Endothelial cell of umbilical vein (primary cell): ENCODE results near the gene KRTAP3-2. TPM values are rescaled to one million over a fixed set of nuclear protein-coding genes. Genes with fewer than 3 reads are reported as not detected.

Experiments used
- BruUV-seq: library from RNA; stranded (reverse); fragments of 400-500 nt; replicated peaks from 2 replicates; lab custom pipeline; 2021; lab: Mats Ljungman, UMichigan
- CTCF ChIA-PET: fragments of 300-600, 350-600 bp; sonication (Branson Sonifier 250); formaldehyde crosslinking; loops from one replicate; lab custom pipeline; 2021; ENCODE audit warnings: antibody characterized with exemption, inconsistent platforms; lab: Charles Lee
- POLR2A ChIA-PET: fragments of 300-600, 350-600 bp; sonication (Branson Sonifier 250); formaldehyde crosslinking; loops from one replicate; lab custom pipeline; 2021; ENCODE audit warnings: antibody characterized with exemption, inconsistent platforms; lab: Charles Lee
- DNase-seq: peaks from one replicate; pipeline ENCODE4 v3.0.0-alpha.2; 2011; ENCODE audit warnings: low read depth, low spot score
- FAIRE-seq: peaks from 2 replicates; lab custom pipeline; 2011; peaks lifted over from hg19 to GRCh38; lab: Jason Lieb, UNC
- H2AFZ ChIP-seq: 2 replicates; pipeline ENCODE4 v1.6.0; 2012; ENCODE audit warnings: low read depth, low read length, control low read depth, inconsistent platforms
- H3K27ac ChIP-seq: 2 replicates; pipeline ENCODE4 v1.5.1; 2011; ENCODE audit warnings: low read depth, mild to moderate bottlenecking, control low read depth, low read length, moderate library complexity; ENCODE audit not compliant: insufficient read depth
- H3K27me3 ChIP-seq, 2 experiments: 2 replicates each; pipeline versions ENCODE4 v1.6.0 to v1.6.1; 2011; ENCODE audit warnings: low read length in 2 of 2, mixed read lengths in 1 of 2; ENCODE audit not compliant: control insufficient read depth in 2 of 2, insufficient read depth in 2 of 2
- H3K36me3 ChIP-seq, 2 experiments: 2 replicates in 1 of 2; 3 replicates in 1 of 2; pipeline ENCODE4 v1.5.1; 2011; ENCODE audit warnings: low read length in 2 of 2, mild to moderate bottlenecking in 1 of 2, moderate library complexity in 1 of 2; ENCODE audit not compliant: control insufficient read depth in 2 of 2, insufficient read depth in 2 of 2; ENCODE audit errors: extremely low read depth in 1 of 2
- H3K4me1 ChIP-seq: 3 replicates; pipeline ENCODE4 v1.5.1; 2011; ENCODE audit warnings: mild to moderate bottlenecking, low read length; ENCODE audit not compliant: control insufficient read depth, insufficient read depth; ENCODE audit errors: extremely low read depth
- H3K4me2 ChIP-seq: 2 replicates; pipeline ENCODE4 v1.6.1; 2011; ENCODE audit warnings: low read length, control low read depth, mixed read lengths; ENCODE audit not compliant: insufficient read depth
- H3K4me3 ChIP-seq, 3 experiments: fragments of 200-600 bp in 1 of 3; sonication (generic), shearing (Covaris generic) in 1 of 3; replicated peaks in 1 of 3; 2 replicates each; pipeline ENCODE4 v1.5.1; 2011 to 2016; ENCODE audit warnings: control low read depth in 3 of 3, low read length in 3 of 3, mild to moderate bottlenecking in 2 of 3, inconsistent platforms in 1 of 3, low read depth in 1 of 3, moderate library complexity in 1 of 3; ENCODE audit not compliant: insufficient read depth in 1 of 3
- H3K79me2 ChIP-seq: 2 replicates; pipeline ENCODE4 v1.6.0; 2012; ENCODE audit warnings: low read length, inconsistent platforms; ENCODE audit not compliant: control insufficient read depth, insufficient read depth
- H3K9ac ChIP-seq: replicated peaks from 2 replicates; pipeline ENCODE3; 2011; ENCODE audit warnings: low read length, control low read depth; ENCODE audit not compliant: insufficient read depth; ENCODE audit errors: extremely low read depth
- H3K9me1 ChIP-seq: replicated peaks from 3 replicates; pipeline ENCODE4 v1.6.0; 2011; ENCODE audit warnings: mild to moderate bottlenecking, low read length; ENCODE audit not compliant: control insufficient read depth, insufficient read depth; ENCODE audit errors: extremely low read depth
- H3K9me3 ChIP-seq: replicated peaks from 2 replicates; pipeline ENCODE4 v1.5.1; 2012; ENCODE audit warnings: low read length, inconsistent platforms; ENCODE audit not compliant: control insufficient read depth, insufficient read depth
- H4K20me1 ChIP-seq: replicated peaks from 2 replicates; pipeline ENCODE3; 2011; ENCODE audit warnings: mild to moderate bottlenecking, low read length; ENCODE audit not compliant: control insufficient read depth, insufficient read depth; ENCODE audit errors: extremely low read depth
- EZH2 ChIP-seq: IDR thresholded peaks from 2 replicates; pipeline ENCODE4 v1.6.1; 2012; ENCODE audit warnings: borderline replicate concordance, low read depth, mild to moderate bottlenecking, moderate library complexity, low read length, inconsistent platforms; ENCODE audit not compliant: severe bottlenecking
- FOS ChIP-seq: IDR thresholded peaks from 2 replicates; pipeline ENCODE4 v1.6.1; 2011; ENCODE audit warnings: mild to moderate bottlenecking, low read length, moderate library complexity, borderline replicate concordance; ENCODE audit not compliant: insufficient read depth
- GATA2 ChIP-seq: IDR thresholded peaks from 2 replicates; pipeline ENCODE4 v1.7.0; 2011; ENCODE audit warnings: low read depth, mild to moderate bottlenecking, moderate library complexity, mixed read lengths, low read length; ENCODE audit not compliant: insufficient read length, insufficient read depth
- JUN ChIP-seq: IDR thresholded peaks from 2 replicates; pipeline ENCODE4 v1.6.1; 2011; ENCODE audit warnings: borderline replicate concordance, low read depth; ENCODE audit not compliant: insufficient read length, insufficient read depth
- MYC ChIP-seq: IDR thresholded peaks from one replicate; pipeline ENCODE4 v1.6.1; 2011; ENCODE audit warnings: mild to moderate bottlenecking, low read depth, low read length
- POLR2A ChIP-seq: IDR thresholded peaks from 2 replicates; pipeline ENCODE4 v1.6.1; 2012; ENCODE audit warnings: low read depth, mild to moderate bottlenecking, control low read depth, low read length
- POLR2AphosphoS5 ChIP-seq: IDR thresholded peaks from 2 replicates; pipeline ENCODE4 v1.6.1; 2012; ENCODE audit warnings: low read depth, mild to moderate bottlenecking, control low read depth, low read length, moderate library complexity; ENCODE audit not compliant: insufficient read depth
- dilution Hi-C: fragments of 300-500 bp; cut with MboI; formaldehyde crosslinking; loops from one replicate; pipeline ENCODE4 v1.15.0; 2019; ENCODE audit warnings: low sequenced_read_pairs; ENCODE audit not compliant: extremely low pct_ligation_motif_present
- intact Hi-C: fragments of 100-400 bp; cut with micrococcal nuclease; formaldehyde crosslinking; loops from one replicate; pipeline ENCODE4 v1.10.0; 2022
- polyA plus RNA-seq, 4 experiments: library from polyadenylated mRNA; depleted of rRNA in 3 of 4; stranded (reverse) in 3 of 4; unstranded in 1 of 4; fragments of >200 nt; gene quantifications; 2 replicates each; pipeline versions ENCODE4 v1.2.1 to v1.2.3, GENCODE V29; 2011 to 2012; ENCODE audit warnings: missing spikeins in 1 of 4
- total RNA-seq: library from RNA; stranded (reverse); gene quantifications from 2 replicates; pipeline ENCODE4 v1.2.3, GENCODE V29; 2021
- TF ChIP-seq, protein P1 (sequence below), 2 donors: IDR thresholded peaks; 1 replicate in 1 of 2; 2 replicates in 1 of 2; pipeline ENCODE4 v1.5.1; 2011; ENCODE audit warnings: low read length in 2 of 2, mild to moderate bottlenecking in 2 of 2, moderate library complexity in 2 of 2, control low read depth in 1 of 2, inconsistent platforms in 1 of 2, low read depth in 1 of 2; ENCODE audit not compliant: insufficient read depth in 1 of 2; ENCODE audit errors: extremely low read depth in 1 of 2
- TF ChIP-seq, protein P2 (sequence below): IDR thresholded peaks from 2 replicates; pipeline ENCODE4 v1.6.1; 2011; ENCODE audit not compliant: insufficient read depth, insufficient read length

The KRTAP3-2 gene
- total and polyA plus RNA-seq, 2 donors (not counting 3 experiments of a cell fraction or from before 2014, with no cell fraction given) = not detected

DNA sequence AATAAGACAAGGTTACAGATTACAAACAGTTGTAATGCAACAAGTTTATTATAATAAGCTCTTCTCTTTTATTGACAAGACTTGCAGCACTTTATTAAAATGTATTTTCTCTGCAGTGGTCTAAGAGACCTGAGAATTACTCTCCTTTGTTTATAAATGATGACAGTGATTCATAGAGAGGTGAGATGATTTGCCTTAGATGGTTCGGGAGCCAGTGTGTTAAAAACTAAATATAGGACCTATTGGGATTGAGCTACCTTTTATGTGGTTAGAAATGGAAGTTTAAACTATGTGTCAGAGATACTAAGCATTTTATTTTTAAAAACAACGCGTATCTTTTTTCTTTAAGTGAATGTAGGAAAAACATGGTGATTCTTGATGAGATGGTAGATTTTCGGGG is 2.9 kb downstream of the KRTAP3-2 start:
- Histone ChIP-seq H3K4me2 (no peak overlapping the region), H3K79me2 (no peaks in the 10 kb centered on the region), H2AFZ (no peak overlapping the region), H3K36me3 (no peaks in the 10 kb centered on the region), H3K4me1 (no peaks in the 10 kb centered on the region), H3K9me1 (no peaks in the 10 kb centered on the region), H3K4me3 (no peak overlapping the region), H3K9ac (no peak overlapping the region), H3K9me3 (no peaks in the 10 kb centered on the region), H4K20me1 (no peaks in the 10 kb centered on the region), H3K27ac (no peak overlapping the region), H3K27me3 (peaks cover 2 to 3% of the 10 kb centered on the region in 2 experiments)
- intact Hi-C loops (no loop called here), dilution Hi-C loops (no loop called here)
- BruUV-seq = no TSS peak
- CTCF ChIA-PET = no interaction called here
- DNase-seq = no peak
- no peak for FAIRE-seq
- POLR2A ChIA-PET = no interaction called here
- TF ChIP-seq POLR2AphosphoS5 (no peak), EZH2 (no peak)
- TF ChIP-seq, protein P1, sequence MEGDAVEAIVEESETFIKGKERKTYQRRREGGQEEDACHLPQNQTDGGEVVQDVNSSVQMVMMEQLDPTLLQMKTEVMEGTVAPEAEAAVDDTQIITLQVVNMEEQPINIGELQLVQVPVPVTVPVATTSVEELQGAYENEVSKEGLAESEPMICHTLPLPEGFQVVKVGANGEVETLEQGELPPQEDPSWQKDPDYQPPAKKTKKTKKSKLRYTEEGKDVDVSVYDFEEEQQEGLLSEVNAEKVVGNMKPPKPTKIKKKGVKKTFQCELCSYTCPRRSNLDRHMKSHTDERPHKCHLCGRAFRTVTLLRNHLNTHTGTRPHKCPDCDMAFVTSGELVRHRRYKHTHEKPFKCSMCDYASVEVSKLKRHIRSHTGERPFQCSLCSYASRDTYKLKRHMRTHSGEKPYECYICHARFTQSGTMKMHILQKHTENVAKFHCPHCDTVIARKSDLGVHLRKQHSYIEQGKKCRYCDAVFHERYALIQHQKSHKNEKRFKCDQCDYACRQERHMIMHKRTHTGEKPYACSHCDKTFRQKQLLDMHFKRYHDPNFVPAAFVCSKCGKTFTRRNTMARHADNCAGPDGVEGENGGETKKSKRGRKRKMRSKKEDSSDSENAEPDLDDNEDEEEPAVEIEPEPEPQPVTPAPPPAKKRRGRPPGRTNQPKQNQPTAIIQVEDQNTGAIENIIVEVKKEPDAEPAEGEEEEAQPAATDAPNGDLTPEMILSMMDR (IDR thresholded peaks at IDR 0.05; ENCODE audit: extremely low read depth in 1 of 2, insufficient read depth in 1 of 2, low read depth in 1 of 2, low read length in 2 of 2) = no peak

DNA sequence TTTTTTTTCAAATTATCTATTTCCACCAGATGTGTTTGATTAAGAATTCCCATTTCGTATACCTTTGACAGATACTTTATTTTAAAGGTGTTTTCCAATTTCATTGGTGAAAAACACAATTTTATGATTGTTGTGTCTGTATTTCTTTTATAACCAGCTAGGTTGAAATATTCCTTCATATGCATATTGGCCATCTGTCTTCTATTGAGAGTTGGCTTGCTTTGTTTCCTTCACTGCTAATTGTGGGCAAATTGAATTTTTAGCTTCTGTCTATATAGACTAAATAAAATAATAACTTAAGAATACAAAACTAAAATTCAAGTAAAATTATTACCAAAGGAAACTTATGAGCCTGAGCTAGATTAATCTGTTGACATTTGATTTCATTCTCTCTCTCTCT is 4.6 kb downstream of the KRTAP3-2 start:
- CTCF ChIA-PET = no interaction called here
- no TSS peak for BruUV-seq
- Histone ChIP-seq H3K4me3 (no peak overlapping the region), H3K9me3 (no peaks in the 10 kb centered on the region), H3K79me2 (no peaks in the 10 kb centered on the region), H2AFZ (no peak overlapping the region), H3K9ac (no peak overlapping the region), H3K4me1 (no peaks in the 10 kb centered on the region), H3K27me3 (peaks cover 2 to 3% of the 10 kb centered on the region in 2 experiments), H4K20me1 (no peaks in the 10 kb centered on the region), H3K27ac (no peak overlapping the region), H3K9me1 (no peaks in the 10 kb centered on the region), H3K4me2 (no peak overlapping the region), H3K36me3 (no peaks in the 10 kb centered on the region)
- no peak for DNase-seq
- POLR2A ChIA-PET = no interaction called here
- dilution Hi-C loops = no loop called here
- intact Hi-C loops = no loop called here
- no peak for FAIRE-seq
- no peak for TF ChIP-seq GATA2
- no peak for TF ChIP-seq FOS
- TF ChIP-seq, protein P2, sequence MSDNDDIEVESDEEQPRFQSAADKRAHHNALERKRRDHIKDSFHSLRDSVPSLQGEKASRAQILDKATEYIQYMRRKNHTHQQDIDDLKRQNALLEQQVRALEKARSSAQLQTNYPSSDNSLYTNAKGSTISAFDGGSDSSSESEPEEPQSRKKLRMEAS = no peak
- TF ChIP-seq, protein P1 (IDR thresholded peaks at IDR 0.05; ENCODE audit: extremely low read depth in 1 of 2, insufficient read depth in 1 of 2, low read depth in 1 of 2, low read length in 2 of 2) = no peak
- TF ChIP-seq POLR2A = no peak
- no peak for TF ChIP-seq EZH2
- TF ChIP-seq JUN = no peak
- no peak for TF ChIP-seq MYC
- no peak for TF ChIP-seq POLR2AphosphoS5
